K562 (cell line): ENCODE data around the gene CLSTN1. TPM values are rescaled to one million over a fixed set of nuclear protein-coding genes. Genes with fewer than 3 reads are reported as not detected.

Source experiments
- AFF4 ChIP-seq: sonication (generic); formaldehyde crosslinking; IDR thresholded peaks from 2 replicates; pipeline ENCODE4 v1.8.0; 2023; ENCODE audit warnings: mild to moderate bottlenecking, missing genetic modification reagents
- FUS ChIP-seq: fragments of 200-400 bp; formaldehyde crosslinking; optimal IDR thresholded peaks from 2 replicates; pipeline ENCODE3; 2017; ENCODE audit warnings: low read depth, low read length
- HLTF ChIP-seq: fragments of 450-650 bp; IDR thresholded peaks from 2 replicates; pipeline ENCODE4 v1.6.1; 2016
- KDM4B ChIP-seq, 2 experiments: fragments of 450-650 bp in 1 of 2; sonication (generic) in 1 of 2; IDR thresholded peaks; 2 replicates each; pipeline ENCODE4 v1.6.1; 2016 to 2017; ENCODE audit warnings: borderline replicate concordance in 2 of 2, antibody characterized with exemption in 1 of 2, low read depth in 1 of 2, mild to moderate bottlenecking in 1 of 2
- POLR2A ChIP-seq: fragments of 450-650 bp; conservative IDR thresholded peaks from 2 replicates; pipeline ENCODE4 v1.6.1; 2016
- PPARD ChIP-seq: fragments of 250-450 bp; sonication (Bioruptor Pico); IDR thresholded peaks from 2 replicates; pipeline ENCODE4 v1.8.0; 2022; ENCODE audit warnings: inconsistent platforms, mild to moderate bottlenecking, moderate library complexity
- PRMT5 ChIP-seq: sonication (generic); formaldehyde crosslinking; IDR thresholded peaks from 2 replicates; pipeline ENCODE4 v1.5.0; 2020; ENCODE audit warnings: missing genetic modification reagents
- ZBTB8A ChIP-seq: fragments of 450-650 bp; IDR thresholded peaks from 2 replicates; pipeline ENCODE4 v1.6.1; 2018; ENCODE audit warnings: mild to moderate bottlenecking, moderate library complexity; ENCODE audit not compliant: partially characterized antibody
- ZNF140 ChIP-seq: fragments of 250-450 bp; sonication (Bioruptor Pico); IDR thresholded peaks from 2 replicates; pipeline ENCODE4 v1.8.0; 2021; ENCODE audit warnings: moderate library complexity, mild to moderate bottlenecking, inconsistent platforms
- ZNF407 ChIP-seq: fragments of 450-650 bp; IDR thresholded peaks from 2 replicates; pipeline ENCODE4 v1.6.1; 2016; ENCODE audit warnings: low read depth
- ZNF431 ChIP-seq: sonication (generic); formaldehyde crosslinking; IDR thresholded peaks from 2 replicates; pipeline ENCODE4 v1.8.0; 2022; ENCODE audit warnings: mild to moderate bottlenecking, missing genetic modification reagents
- polyA plus RNA-seq, 8 experiments: library from polyadenylated mRNA; depleted of rRNA in 4 of 8; stranded (reverse) in 5 of 8; unstranded in 3 of 8; fragments of >200 nt; fragmentation: Nextera tagmentation in 2 of 8; fragmentation: Illumina TruSeq in 1 of 8; extraction: Ambion mirVana in 2 of 8; extraction: Trizol in 1 of 8; gene quantifications; 2 replicates each; pipeline versions ENCODE4 v1.2.1 to v1.2.3, GENCODE V29; 2011 to 2014; ENCODE audit warnings: inconsistent platforms in 1 of 8, missing spikeins in 1 of 8
- total RNA-seq, 7 experiments: library from RNA; depleted of rRNA in 6 of 7; stranded (reverse); fragments of >200 nt in 6 of 7; fragmentation: Illumina TruSeq in 2 of 7; extraction: Trizol in 2 of 7; gene quantifications; 2 replicates each; pipeline versions ENCODE4 v1.2.1 to v1.2.3, GENCODE V29; 2011 to 2021; ENCODE audit warnings: low replicate concordance in 1 of 7

CLSTN1 gene
- total and polyA plus RNA-seq, 9 of the 15 experiments (the other 6 are each of a cell fraction or from before 2014, with no cell fraction given), result 1.1 to 32.5 (median 13.3) TPM

GRCh38 chr1:9787702-9788101 is 36.1 kb downstream of the CLSTN1 start (continued):
- no peak for TF ChIP-seq AFF4
- TF ChIP-seq PRMT5, result no peak
- TF ChIP-seq HLTF, result no peak
- TF ChIP-seq ZNF140, result no peak
- no peak for TF ChIP-seq FUS
- no peak for TF ChIP-seq PPARD (CRISPR knock-in tag)
- TF ChIP-seq KDM4B (IDR thresholded peaks at IDR 0.05; ENCODE audit: borderline replicate concordance in 2 of 2, low read depth in 1 of 2), result no peak
- TF ChIP-seq ZNF407, result no peak
- no peak for TF ChIP-seq ZNF431 (CRISPR knock-in tag)
- TF ChIP-seq ZBTB8A, result no peak
- TF ChIP-seq POLR2A, result no peak
- TF ChIP-seq, all 486 proteins: peak for 0
